GM18909 (cell line): ENCODE results near the gene LAMB3.
A peak's percentile ranks its signal among the peaks of the same experiment; 100 is the strongest.

Experiments
- ATAC-seq: cut with Tn5 transposase; IDR thresholded peaks from one replicate; pipeline ENCODE4 v1.9.1; 2021; ENCODE audit warnings: mild to moderate bottlenecking; ENCODE audit not compliant: unreplicated experiment, poor library complexity

The LAMB3 gene

DNA sequence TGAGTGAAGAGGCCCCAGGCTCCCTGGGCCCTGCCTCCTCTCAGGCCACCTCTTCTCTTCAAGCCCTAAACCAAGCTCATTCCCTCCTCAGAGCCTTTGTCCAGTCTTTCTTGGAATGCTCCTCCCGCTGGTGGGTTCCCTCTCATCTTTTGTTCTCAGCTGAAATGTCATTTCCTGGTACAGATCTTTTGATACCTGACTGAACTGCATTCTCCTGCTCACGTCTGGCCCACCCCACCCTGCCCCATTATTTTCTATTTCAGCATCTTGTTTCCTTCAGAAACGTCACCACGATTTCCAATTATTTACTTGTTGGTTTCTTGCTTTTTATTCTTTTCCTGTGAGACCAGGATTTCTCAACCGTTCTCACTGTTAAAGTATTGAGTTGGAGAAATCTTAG lies 16.4 kb downstream of the LAMB3 start:
- no peak for ATAC-seq

DNA sequence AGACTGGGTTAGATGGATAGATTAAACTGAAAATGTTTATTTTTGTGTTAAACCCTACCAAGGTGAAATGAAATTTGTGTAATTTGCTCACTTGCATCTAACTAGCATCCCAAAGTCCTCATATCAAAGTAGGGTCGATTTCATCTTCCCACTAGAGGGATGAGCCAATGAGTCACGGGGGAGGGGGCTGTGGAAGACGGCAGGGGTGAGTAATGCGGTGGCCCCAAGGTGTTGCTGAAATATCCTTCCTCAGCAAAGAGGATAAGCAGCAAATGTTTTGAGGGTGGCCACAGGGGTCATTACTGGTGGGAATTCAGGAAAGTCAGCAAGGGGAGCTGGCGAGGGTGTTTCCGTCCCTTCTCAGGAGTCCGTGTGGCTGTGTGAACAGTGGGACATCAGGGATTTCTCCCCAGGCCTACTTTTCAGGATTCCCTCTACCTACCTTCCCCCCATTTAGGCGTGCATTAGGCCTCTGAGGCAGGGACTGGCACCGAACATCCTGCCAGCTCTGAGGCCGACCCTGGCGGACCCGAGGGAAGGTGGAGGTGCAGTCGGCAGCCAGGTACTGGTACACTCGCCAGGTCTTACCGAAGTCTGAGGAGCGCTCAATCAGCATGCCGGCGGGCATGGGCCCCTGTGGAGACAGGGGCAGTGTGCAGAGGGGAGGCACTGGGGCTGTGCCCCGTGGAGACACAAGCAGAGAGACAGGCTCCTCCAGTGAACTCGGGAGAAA lies 18.1 kb downstream of the LAMB3 start:
- no peak for ATAC-seq

DNA sequence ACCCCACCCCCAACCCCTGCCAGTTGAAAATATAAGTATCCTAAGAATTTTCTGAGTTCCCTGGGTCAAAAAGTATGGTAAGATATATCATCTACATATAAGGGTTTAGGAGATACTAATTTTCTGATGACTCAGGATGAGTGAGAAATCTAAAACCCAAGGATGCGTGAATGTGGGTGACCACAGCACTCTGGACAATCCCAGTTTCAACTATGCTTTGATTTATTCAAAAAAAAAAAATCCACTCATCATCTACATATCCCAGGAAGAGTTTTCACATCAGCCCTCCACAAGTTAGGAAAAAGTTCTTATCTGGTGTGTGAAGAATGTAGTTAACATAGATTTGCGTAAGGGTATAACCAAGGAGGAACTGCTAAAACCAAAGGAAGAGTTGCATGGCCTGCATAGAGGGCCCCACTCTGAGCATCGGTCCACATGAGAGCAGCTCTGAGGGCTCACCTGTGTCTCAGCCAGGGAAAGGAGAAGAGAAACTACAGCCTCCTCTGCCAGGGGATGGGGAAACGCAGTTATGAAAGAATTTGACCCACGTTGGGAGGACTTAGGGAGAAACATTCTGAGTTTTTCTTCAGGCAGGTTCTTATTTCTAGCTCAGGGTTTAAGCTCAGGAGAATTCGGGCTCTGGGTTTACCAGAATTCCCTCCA lies 18.8 kb downstream of the LAMB3 start:
- no peak for ATAC-seq

DNA sequence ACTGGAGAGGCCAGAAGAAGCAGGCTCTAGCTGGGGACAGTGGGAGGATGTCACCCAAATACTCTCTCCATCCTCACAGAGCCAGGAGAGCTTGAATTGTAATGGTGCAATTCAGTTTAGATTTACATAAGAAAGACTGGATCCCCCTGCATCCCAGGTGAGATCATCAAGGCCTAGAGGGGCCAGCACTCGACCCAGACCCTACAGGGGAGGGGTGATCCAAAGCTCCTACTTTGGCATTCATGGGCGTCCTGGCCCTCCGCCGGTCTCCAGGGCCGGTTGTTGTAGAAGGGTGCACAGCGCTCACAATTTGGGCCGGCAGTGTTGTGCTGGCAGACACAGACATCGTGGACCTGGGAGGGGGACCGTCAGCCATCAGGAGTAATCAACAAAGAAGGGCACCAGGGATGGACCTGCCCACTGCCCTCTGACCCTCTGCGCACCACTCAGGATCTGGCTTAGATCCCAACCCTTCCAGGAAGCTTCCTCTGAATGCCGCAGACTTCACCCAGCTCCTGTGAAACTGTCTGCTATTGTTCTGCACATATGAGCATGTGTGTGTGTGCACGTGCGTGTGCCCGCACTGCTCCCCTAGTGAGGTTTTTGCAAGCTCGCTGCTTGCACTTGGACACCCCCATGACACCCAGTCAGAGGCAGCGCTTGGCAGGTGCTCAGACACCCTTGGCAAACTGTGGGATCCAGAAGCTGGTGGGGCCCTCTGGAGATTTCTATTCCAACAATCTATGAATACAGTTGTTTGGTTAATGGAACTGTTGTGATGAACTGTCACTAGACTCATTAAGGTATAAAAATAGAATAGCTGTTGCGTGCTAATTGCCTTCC lies 21.6 kb downstream of the LAMB3 start:
- ATAC-seq = no peak

DNA sequence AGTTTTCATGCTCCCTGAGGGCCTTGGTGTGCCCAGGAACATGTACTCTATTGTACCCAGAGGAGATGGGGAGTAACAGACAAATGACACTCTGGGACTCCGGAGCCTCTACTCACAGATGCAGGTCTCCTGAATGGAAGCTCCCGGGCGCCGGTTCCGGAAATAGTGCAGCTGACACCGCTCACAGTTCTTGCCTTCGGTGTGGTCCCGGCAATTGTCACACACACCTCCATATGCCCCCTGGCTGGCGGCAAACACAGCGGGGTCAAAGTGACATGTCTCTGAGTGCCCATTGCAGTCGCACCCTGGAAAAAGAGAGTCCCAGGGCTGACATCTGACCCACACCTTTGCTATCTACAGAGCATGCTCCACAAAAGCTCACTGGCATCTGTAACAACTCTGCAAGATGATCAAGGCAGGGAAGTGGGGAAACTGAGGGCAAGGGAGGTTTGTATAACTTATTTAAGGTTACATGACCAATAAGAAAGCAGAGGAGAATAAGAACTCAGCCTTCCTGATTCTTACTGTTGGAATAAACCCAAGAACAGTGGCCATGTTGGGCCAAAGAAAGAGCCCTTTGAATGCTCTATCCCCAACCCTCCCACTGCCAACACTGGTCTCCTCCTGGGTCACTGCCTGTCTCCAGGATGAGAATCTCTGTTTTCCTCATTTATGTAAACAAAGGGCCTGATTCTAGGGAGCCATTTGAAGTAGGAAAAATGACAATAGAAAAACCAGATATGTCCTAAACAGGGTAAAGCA lies 22.4 kb downstream of the LAMB3 start:
- no peak for ATAC-seq

DNA sequence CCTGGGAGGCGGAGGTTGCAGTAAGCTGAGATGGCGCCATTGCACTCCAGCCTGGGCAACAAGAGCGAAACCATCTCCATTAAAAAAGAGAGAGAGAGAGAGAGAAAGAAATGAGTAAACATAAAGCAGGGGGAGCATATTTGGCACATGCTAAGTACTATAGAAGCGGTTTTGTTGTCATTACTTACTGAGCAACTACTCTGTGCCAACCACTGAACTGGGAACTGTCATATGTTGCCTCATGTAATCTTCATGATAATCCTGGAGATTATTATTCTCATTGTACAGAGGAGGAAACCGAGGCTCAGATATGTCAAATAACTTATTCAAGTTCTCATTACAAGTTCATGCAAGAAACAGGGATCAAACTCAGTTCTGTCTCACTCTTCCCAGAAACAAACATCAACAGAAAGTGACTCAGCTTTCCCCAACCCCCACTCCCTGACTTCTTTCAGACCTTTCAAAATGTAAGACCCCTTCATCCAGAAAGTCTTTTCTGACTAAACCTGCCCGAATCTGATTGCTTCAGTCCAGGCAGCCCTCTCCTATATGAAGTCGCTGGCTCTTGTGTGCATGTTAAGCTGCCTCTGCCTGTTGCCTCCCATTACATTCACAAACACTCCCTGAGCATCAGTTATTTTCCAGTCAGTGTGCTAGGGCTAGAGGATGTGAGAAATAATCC lies 23.5 kb downstream of the LAMB3 start:
- ATAC-seq = no peak

DNA sequence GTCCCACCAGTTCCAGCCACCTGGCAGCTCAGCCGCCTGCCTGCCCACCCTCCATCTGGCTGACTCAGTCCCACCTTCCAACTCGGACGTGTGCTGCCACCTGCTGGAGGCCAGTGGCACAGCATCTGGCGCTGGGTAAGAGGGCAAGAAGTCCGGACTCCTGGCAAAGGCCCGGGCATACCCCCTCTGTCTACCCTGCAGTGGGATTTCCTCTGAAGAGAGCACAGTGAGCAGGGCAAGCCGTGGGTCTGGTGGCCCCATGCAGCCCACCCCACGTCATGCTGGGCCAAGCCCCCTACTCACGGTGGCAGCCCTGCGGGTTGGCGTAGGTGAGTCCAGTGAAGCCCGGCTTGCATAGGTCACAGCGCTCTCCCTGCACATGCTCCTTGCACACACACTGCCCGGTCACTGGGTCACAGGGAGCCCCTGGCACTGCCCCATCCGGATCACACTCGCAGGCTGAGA lies 24.5 kb downstream of the LAMB3 start:
- peak; percentile 80 for ATAC-seq

DNA sequence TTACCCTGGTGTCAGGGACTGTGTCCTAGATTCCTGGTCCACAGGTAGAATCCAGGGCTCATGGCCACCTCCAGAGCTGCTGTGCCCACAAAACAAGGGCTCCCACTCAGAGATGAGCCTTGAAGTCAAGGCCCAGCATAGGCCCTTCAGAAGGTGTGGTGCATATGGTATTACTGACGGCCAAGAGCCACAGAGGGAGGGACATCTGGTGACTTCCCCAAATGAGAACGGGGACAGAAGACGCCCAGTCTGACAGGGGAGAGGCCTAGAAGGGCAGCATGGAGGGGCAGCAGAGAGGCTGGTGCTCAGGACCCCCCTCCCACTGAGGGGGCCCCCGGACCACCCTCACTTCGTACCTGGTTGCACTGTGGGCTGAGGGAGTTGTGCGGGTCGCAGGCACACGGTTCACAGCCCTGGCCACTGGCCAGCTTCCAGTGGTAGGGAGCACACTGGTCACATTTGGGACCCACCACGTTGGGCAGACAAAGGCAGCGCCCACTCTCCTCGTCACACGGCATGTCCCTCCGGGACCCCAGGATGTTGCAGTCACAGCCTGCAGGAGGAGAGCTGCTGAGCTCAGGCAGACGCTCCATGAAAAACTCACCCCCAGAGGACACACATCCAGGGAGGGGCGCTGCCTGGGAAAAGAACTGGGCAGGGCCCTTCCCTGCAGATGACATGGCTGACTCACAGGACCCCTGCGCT lies 25.0 kb downstream of the LAMB3 start:
- ATAC-seq = peak; percentile 6

DNA sequence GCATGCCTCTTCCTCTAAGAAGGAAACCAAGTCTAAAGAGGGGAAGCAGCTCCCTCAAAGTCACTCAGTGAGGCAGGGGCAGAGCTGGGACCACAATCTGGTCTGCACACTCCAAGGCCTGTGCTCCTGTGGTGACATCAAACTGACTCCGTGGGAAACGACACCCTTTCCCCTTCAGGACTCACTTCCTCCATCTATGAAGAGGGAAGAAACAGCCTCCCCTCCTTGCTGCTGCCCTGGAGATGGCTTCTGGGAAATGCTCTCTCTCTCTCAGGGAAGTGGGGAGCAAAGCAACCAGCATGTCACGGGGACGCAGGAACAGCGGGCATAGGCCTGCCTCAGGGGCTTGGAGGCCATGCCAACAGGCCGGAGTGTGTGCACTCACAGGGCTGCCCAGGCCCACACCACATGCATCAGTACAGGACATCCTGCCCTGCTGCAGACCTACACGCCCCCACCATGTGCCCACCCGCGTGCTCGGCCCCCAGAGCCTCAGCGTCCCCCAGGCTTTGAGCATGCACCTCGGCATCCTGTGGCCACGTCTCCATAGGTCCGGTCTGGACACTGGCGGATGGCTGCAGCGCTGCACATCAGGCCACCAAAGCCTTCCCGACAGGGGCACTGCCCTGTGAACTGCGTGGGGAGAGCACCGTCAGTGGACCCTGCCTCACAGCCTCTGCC lies 25.7 kb downstream of the LAMB3 start:
- ATAC-seq = no peak

DNA sequence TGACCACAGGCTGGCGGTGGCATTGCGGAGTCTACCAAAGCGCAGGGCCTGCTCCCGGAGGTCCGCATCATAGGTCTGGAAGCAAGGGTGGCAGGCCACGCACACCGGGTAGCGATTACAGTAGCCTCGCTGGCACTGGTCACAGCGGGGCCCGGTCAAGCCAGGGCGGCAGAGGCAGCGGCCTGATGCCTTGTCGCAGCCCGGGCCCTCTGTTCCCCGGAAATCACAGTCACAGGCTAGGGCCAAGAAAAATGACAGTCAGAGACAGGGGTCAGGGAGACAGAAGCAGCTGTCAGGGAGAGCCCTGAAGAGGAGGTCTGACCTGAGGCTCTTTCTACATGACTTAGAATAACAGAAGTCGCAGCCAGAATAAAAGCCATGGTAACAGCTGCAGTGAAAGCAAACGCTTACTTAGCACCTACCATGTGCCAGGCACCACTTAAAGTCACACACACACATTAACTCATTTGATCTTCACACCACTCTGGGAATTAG lies 26.4 kb downstream of the LAMB3 start:
- no peak for ATAC-seq

DNA sequence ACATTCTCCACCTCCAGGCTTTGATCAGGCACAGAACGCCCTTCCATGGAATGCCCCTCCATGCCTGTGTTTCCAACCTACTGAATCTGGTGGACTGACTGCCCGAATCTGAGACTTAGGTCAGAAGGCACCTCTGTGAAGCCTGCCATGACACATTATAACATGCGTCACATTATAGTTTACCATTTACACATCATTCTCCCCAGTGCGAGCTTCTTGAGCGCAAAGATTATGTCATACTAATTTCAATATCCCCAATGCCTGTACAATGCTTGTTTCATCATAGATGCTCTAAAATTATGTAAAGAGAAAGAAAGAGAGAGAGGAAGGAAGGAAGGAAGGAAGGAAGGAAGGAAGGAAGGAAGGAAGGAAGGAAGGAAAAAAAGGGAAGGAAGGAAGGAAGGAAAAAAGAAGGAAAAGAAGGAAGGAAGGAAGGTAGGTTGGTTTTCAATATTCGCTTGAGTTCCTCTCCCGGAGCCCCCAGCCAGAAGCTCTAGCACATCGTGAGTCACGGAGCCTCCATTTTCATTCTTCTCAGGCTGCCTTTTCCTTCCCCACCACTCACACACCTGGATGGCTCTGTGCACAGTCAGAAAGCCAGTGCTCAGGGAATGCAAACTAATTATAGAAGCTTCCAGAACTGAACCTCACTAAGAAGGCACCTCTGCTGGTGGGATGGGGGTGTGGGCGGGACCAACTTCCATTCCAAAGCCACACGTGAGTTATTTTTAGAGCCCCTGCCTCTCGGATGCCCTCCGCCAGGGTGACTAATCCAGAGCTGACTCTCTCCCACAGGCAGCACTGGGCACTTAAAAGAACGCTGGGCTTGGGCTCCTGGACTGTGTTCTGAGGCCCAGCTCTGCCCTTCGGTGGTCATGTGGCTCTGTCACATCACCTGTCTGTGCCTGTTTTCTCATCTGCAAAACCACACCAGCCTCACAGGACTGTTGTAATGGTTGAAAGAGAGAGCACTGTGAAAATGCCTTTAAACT lies 27.4 kb downstream of the LAMB3 start:
- ATAC-seq = no peak

DNA sequence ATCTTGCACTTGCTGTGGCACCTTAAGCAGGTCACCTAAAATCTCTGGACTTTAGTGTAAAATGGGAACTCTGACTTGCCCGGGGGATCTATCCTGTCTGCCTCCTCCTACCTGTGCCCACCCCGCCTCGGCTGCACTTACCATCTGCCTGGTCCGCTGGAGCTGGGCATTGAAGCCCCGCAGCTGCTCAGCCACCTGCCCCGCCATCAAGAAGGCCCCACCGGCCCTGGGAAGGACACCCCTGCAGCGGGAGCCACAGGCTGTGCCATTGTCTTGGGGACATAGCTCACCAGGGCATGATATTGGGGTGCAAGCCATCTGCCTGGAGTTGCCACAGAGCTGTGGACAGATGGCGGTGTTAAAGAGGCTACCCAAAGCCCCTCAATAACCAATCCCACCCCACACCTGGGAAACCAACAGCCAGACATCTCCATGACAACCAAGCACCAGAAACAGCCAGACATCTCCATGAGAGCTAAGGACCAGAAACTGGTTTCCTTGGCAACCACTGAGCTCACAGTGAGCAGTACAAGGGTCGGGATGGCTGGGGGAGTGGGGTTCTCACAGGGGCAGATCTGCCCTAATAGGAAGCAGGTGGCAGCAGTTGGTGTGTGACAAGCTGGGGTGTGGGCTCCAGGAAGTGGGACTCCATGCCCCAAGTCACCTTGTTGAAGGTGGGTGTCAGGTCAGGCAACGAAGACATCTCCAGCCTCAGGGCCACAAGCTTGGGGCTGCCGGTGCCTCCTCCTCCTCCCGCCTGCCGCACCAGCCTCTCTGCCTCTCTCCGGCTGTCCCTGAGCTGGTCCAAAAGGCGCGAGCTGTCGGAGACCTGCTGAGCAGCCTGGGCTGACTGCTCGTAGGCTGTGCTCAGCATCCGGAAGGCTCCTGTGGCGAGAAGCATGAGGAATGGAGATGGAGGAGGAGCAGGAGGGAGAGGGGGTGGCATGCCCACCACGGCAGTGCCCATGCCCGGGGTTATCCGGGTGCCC lies 29.1 kb downstream of the LAMB3 start:
- ATAC-seq = no peak

DNA sequence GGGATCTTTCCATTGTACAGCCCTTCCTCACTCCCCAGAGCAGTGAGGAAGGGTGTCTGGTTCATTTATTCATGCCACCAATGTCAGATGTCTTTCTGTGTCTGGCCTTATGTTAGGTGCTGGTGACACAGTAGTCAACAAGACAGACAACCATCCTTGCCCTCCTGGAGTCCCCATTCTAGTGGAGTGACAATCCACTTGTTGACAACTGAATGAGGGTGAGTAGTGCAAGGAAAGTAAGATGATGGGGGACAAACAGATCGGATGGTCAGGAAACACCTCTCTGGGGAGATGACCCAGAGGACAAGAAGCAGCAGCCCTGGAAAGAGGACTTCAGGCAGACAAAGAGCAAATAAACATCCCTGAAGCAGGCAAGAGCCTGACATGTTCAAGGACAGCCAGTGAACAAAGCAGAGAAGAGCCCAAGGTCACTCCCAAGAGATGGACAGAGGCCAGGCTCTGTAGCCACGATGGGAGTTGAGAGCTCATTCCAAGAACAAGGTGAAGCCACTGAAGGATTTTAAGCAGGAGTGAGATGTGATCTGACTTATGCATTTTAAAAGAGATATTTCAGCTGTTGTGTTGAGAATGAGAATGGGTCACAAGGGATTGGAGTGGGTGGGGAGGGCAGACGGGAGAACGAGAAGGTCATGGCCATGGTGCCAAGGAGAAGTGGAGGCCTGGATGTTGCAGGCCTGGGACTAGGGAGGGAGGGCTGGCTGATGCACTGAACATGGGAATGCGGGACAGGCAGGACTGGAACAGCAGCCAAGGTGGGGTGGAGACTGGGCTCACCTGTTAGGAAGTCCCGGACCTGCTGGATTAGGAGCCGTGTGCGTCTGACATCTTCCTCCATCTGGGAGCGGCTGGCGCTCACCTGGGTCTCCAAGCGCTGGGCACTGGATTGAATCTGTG lies 30.2 kb downstream of the LAMB3 start:
- ATAC-seq = no peak

DNA sequence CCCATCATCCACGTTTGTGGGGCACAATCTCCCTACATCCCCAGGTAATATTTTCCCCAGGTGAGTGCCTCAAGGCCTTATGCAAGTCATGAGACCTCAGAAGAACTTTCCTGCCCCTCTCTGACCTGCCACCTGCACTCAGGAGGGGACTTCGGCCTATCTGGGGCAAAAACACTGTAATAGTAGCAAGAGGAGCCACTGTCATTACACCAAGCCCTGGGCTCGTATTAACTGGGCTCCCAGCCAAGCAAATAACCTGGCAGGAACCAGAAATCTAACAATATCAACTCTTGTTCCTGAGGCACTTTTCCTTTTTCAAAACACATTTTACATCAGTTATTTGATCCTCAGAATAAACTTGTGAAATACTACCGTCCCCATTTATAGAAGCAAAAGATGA lies 30.9 kb downstream of the LAMB3 start:
- ATAC-seq = no peak

DNA sequence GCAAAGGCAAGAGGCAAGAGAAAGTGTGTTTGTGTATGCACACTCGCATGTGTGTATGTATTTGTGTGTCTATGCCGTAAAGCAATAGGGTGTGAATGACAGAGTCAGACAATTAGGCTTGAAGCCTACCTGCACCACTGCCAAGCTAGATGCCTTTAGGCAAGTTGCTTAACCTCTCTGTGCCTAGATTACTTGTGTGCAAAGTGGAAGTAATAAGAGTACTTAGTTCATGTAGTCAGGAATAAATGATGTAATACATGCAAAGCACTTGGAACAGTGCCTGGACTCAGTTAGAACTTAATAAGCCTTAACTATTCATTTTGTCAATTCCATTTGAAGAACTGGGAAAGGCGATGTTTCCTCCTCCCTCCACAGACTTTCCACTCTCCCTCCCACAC lies 31.7 kb downstream of the LAMB3 start:
- ATAC-seq = no peak
